Measurements from ENCODE around the gene CXCR3.
"Not testable (repeated sequence)": the region's sequence is repeated elsewhere in the genome, so short reads cannot be mapped to it uniquely, and the experiment has no call there.

Gene CXCR3

GRCh38 chrX:71660562-71661416 is 42.5 kb upstream of the CXCR3 start:
- no peaks in the 10 kb centered on the region for H3K4me1 ChIP-seq (ENCODE audit: control insufficient read depth in 1 of 2, insufficient read depth in 2 of 2, low read length in 2 of 2)
- no peaks in the 10 kb centered on the region for H3K9me3 ChIP-seq (ENCODE audit: control insufficient read depth in 1 of 2, low read length in 2 of 2)
- H3K27me3 ChIP-seq (ENCODE audit: control insufficient read depth in 1 of 2, insufficient read depth in 2 of 2, low read length in 2 of 2): no peaks in the 10 kb centered on the region
- H3K27ac ChIP-seq (ENCODE audit: low read depth, low read length): no peak overlapping the region
- no peak overlapping the region for H3K9ac ChIP-seq (ENCODE audit: low read depth in 1 of 2, low read length in 2 of 2)
- no peak overlapping the region for H3K4me3 ChIP-seq (ENCODE audit: low read depth in 1 of 2, low read length in 2 of 2)
- no peaks in the 10 kb centered on the region for H3K36me3 ChIP-seq (ENCODE audit: control insufficient read depth in 1 of 2, insufficient read depth in 2 of 2, low read length in 2 of 2)

- Histone ChIP-seq H3K4me1 (ENCODE audit: control insufficient read depth in 1 of 2, insufficient read depth in 2 of 2, low read length in 2 of 2) (no peaks in the 10 kb centered on the region), H3K36me3 (ENCODE audit: control insufficient read depth in 1 of 2, insufficient read depth in 2 of 2, low read length in 2 of 2) (no peaks in the 10 kb centered on the region), H3K27ac (ENCODE audit: low read depth, low read length) (no peak overlapping the region), H3K4me3 (ENCODE audit: low read depth in 1 of 2, low read length in 2 of 2) (no peak overlapping the region), H3K9ac (ENCODE audit: low read depth in 1 of 2, low read length in 2 of 2) (no peak overlapping the region), H3K9me3 (ENCODE audit: control insufficient read depth in 1 of 2, low read length in 2 of 2) (no peaks in the 10 kb centered on the region), H3K27me3 (ENCODE audit: control insufficient read depth in 1 of 2, insufficient read depth in 2 of 2, low read length in 2 of 2) (no peaks in the 10 kb centered on the region)
Measured at GRCh38 chrX:71659959-71660358, 41.6 kb upstream of the CXCR3 start.

GRCh38 chrX:71659342-71659741 is 41.0 kb upstream of the CXCR3 start:
- H3K4me1 ChIP-seq (ENCODE audit: control insufficient read depth in 1 of 2, insufficient read depth in 2 of 2, low read length in 2 of 2): no peaks in the 10 kb centered on the region
- no peak overlapping the region for H3K9ac ChIP-seq (ENCODE audit: low read depth in 1 of 2, low read length in 2 of 2)
- H3K9me3 ChIP-seq (ENCODE audit: control insufficient read depth in 1 of 2, low read length in 2 of 2): no peaks in the 10 kb centered on the region
- no peaks in the 10 kb centered on the region for H3K36me3 ChIP-seq (ENCODE audit: control insufficient read depth in 1 of 2, insufficient read depth in 2 of 2, low read length in 2 of 2)
- H3K27me3 ChIP-seq (ENCODE audit: control insufficient read depth in 1 of 2, insufficient read depth in 2 of 2, low read length in 2 of 2): no peaks in the 10 kb centered on the region
- H3K27ac ChIP-seq (ENCODE audit: low read depth, low read length): no peak overlapping the region
- no peak overlapping the region for H3K4me3 ChIP-seq (ENCODE audit: low read depth in 1 of 2, low read length in 2 of 2)

GRCh38 chrX:71657267-71657666 is 39.0 kb upstream of the CXCR3 start:
- Histone ChIP-seq H3K9ac (ENCODE audit: low read depth in 1 of 2, low read length in 2 of 2) (no peak overlapping the region), H3K4me1 (ENCODE audit: control insufficient read depth in 1 of 2, insufficient read depth in 2 of 2, low read length in 2 of 2) (no peaks in the 10 kb centered on the region), H3K27me3 (ENCODE audit: control insufficient read depth in 1 of 2, insufficient read depth in 2 of 2, low read length in 2 of 2) (no peaks in the 10 kb centered on the region), H3K36me3 (ENCODE audit: control insufficient read depth in 1 of 2, insufficient read depth in 2 of 2, low read length in 2 of 2) (no peaks in the 10 kb centered on the region), H3K4me3 (ENCODE audit: low read depth in 1 of 2, low read length in 2 of 2) (no peak overlapping the region), H3K27ac (ENCODE audit: low read depth, low read length) (no peak overlapping the region), H3K9me3 (ENCODE audit: control insufficient read depth in 1 of 2, low read length in 2 of 2) (no peaks in the 10 kb centered on the region)

GRCh38 chrX:71653344-71653743 is 35.0 kb upstream of the CXCR3 start:
- Histone ChIP-seq H3K9me3 (ENCODE audit: control insufficient read depth in 1 of 2, low read length in 2 of 2) (no peaks in the 10 kb centered on the region), H3K27ac (ENCODE audit: low read depth, low read length) (no peak overlapping the region), H3K27me3 (ENCODE audit: control insufficient read depth in 1 of 2, insufficient read depth in 2 of 2, low read length in 2 of 2) (no peaks in the 10 kb centered on the region), H3K4me3 (ENCODE audit: low read depth in 1 of 2, low read length in 2 of 2) (no peak overlapping the region), H3K36me3 (ENCODE audit: control insufficient read depth in 1 of 2, insufficient read depth in 2 of 2, low read length in 2 of 2) (no peaks in the 10 kb centered on the region), H3K4me1 (ENCODE audit: control insufficient read depth in 1 of 2, insufficient read depth in 2 of 2, low read length in 2 of 2) (peaks cover 0 to 4% of the 10 kb centered on the region in 2 donors), H3K9ac (ENCODE audit: low read depth in 1 of 2, low read length in 2 of 2) (no peak overlapping the region)

- Histone ChIP-seq H3K36me3 (ENCODE audit: control insufficient read depth in 1 of 2, insufficient read depth in 2 of 2, low read length in 2 of 2) (no peaks in the 10 kb centered on the region), H3K9me3 (ENCODE audit: control insufficient read depth in 1 of 2, low read length in 2 of 2) (no peaks in the 10 kb centered on the region), H3K9ac (ENCODE audit: low read depth in 1 of 2, low read length in 2 of 2) (no peak overlapping the region), H3K4me1 (ENCODE audit: control insufficient read depth in 1 of 2, insufficient read depth in 2 of 2, low read length in 2 of 2) (peaks cover 0 to 4% of the 10 kb centered on the region in 2 donors), H3K27ac (ENCODE audit: low read depth, low read length) (no peak overlapping the region), H3K27me3 (ENCODE audit: control insufficient read depth in 1 of 2, insufficient read depth in 2 of 2, low read length in 2 of 2) (no peaks in the 10 kb centered on the region), H3K4me3 (ENCODE audit: low read depth in 1 of 2, low read length in 2 of 2) (no peak overlapping the region)
Measured at GRCh38 chrX:71652405-71652804, 34.1 kb upstream of the CXCR3 start.

- Histone ChIP-seq H3K9ac (ENCODE audit: low read depth in 1 of 2, low read length in 2 of 2) (no peak overlapping the region), H3K27ac (ENCODE audit: low read depth, low read length) (no peak overlapping the region), H3K36me3 (ENCODE audit: control insufficient read depth in 1 of 2, insufficient read depth in 2 of 2, low read length in 2 of 2) (no peaks in the 10 kb centered on the region), H3K9me3 (ENCODE audit: control insufficient read depth in 1 of 2, low read length in 2 of 2) (no peaks in the 10 kb centered on the region), H3K27me3 (ENCODE audit: control insufficient read depth in 1 of 2, insufficient read depth in 2 of 2, low read length in 2 of 2) (no peaks in the 10 kb centered on the region), H3K4me1 (ENCODE audit: control insufficient read depth in 1 of 2, insufficient read depth in 2 of 2, low read length in 2 of 2) (peaks cover 0 to 4% of the 10 kb centered on the region in 2 donors), H3K4me3 (ENCODE audit: low read depth in 1 of 2, low read length in 2 of 2) (no peak overlapping the region)
Measured at GRCh38 chrX:71650333-71650969, 32.1 kb upstream of the CXCR3 start.

GRCh38 chrX:71644406-71644805 is 26.1 kb upstream of the CXCR3 start:
- not testable (repeated sequence) for H3K9me3 ChIP-seq (ENCODE audit: control insufficient read depth in 1 of 2, low read length in 2 of 2); H3K27ac ChIP-seq (ENCODE audit: low read depth, low read length); H3K9ac ChIP-seq (ENCODE audit: low read depth in 1 of 2, low read length in 2 of 2); H3K4me1 ChIP-seq (ENCODE audit: control insufficient read depth in 1 of 2, insufficient read depth in 2 of 2, low read length in 2 of 2); H3K27me3 ChIP-seq (ENCODE audit: control insufficient read depth in 1 of 2, insufficient read depth in 2 of 2, low read length in 2 of 2); H3K4me3 ChIP-seq (ENCODE audit: low read depth in 1 of 2, low read length in 2 of 2); H3K36me3 ChIP-seq (ENCODE audit: control insufficient read depth in 1 of 2, insufficient read depth in 2 of 2, low read length in 2 of 2)

GRCh38 chrX:71640002-71640401 is 21.7 kb upstream of the CXCR3 start:
- H3K4me3 ChIP-seq (ENCODE audit: low read depth in 1 of 2, low read length in 2 of 2): no peak overlapping the region
- no peaks in the 10 kb centered on the region for H3K9me3 ChIP-seq (ENCODE audit: control insufficient read depth in 1 of 2, low read length in 2 of 2)
- no peak overlapping the region for H3K9ac ChIP-seq (ENCODE audit: low read depth in 1 of 2, low read length in 2 of 2)
- H3K27me3 ChIP-seq (ENCODE audit: control insufficient read depth in 1 of 2, insufficient read depth in 2 of 2, low read length in 2 of 2): no peaks in the 10 kb centered on the region
- no peak overlapping the region for H3K27ac ChIP-seq (ENCODE audit: low read depth, low read length)
- H3K4me1 ChIP-seq (ENCODE audit: control insufficient read depth in 1 of 2, insufficient read depth in 2 of 2, low read length in 2 of 2): no peaks in the 10 kb centered on the region
- no peaks in the 10 kb centered on the region for H3K36me3 ChIP-seq (ENCODE audit: control insufficient read depth in 1 of 2, insufficient read depth in 2 of 2, low read length in 2 of 2)

GRCh38 chrX:71638409-71638808 is 20.1 kb upstream of the CXCR3 start:
- Histone ChIP-seq H3K4me1 (ENCODE audit: control insufficient read depth in 1 of 2, insufficient read depth in 2 of 2, low read length in 2 of 2) (peaks cover 0 to 2% of the 10 kb centered on the region in 2 donors), H3K27me3 (ENCODE audit: control insufficient read depth in 1 of 2, insufficient read depth in 2 of 2, low read length in 2 of 2) (no peaks in the 10 kb centered on the region), H3K9ac (ENCODE audit: low read depth in 1 of 2, low read length in 2 of 2) (no peak overlapping the region), H3K4me3 (ENCODE audit: low read depth in 1 of 2, low read length in 2 of 2) (no peak overlapping the region), H3K36me3 (ENCODE audit: control insufficient read depth in 1 of 2, insufficient read depth in 2 of 2, low read length in 2 of 2) (no peaks in the 10 kb centered on the region), H3K9me3 (ENCODE audit: control insufficient read depth in 1 of 2, low read length in 2 of 2) (no peaks in the 10 kb centered on the region), H3K27ac (ENCODE audit: low read depth, low read length) (no peak overlapping the region)

Data from duodenal mucosa (tissue), 2 donors.